ENCODE data around the gene NT5DC1. TPM values are rescaled to one million over a fixed set of nuclear protein-coding genes. Genes with fewer than 3 reads are reported as not detected.

NT5DC1 gene
- total and polyA plus RNA-seq, 10 of the 15 experiments (the other 5 are each of a cell fraction or from before 2014, with no cell fraction given), result 40.8 to 140 (median 66.8) TPM

DNA sequence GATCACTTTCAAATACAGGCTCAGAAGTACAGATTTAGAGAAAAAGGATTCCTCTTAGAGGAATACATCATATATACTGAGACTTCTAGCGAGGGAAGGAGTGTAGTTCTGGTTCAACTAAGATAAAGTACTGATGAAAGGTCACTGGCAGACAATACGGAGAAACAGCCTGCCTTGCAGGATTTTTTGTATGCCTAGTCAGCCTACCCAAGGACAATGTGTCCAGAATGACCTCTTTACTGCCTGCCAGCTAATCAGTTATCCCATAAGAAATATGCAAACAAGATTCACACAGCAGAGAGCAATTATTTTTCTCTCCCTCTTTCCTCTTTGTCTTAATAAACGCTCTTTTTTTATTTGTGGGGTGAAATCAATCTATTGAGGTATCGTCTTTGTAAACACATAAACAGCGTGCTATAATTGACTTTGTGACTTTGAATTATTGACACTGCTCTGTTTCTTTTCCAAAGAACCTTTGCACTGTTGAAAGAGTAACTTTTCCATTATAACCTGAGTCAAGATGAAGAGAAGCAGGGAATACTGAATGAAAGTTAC lies 154.7 kb downstream of the NT5DC1 start:
- peaks cover 13% of the 10 kb centered on the region for H3K4me1 ChIP-seq (ENCODE audit: control insufficient read depth, insufficient read depth, low read length)
- H3K27me3 ChIP-seq (replicated peaks in 1 of 2; ENCODE audit: control insufficient read depth in 2 of 2, insufficient read depth in 2 of 2, low read length in 1 of 2), result no peaks in the 10 kb centered on the region
- SMC1A ChIA-PET (ENCODE audit: uncharacterized antibody, unreplicated experiment), result interaction anchor here (0.8 to 2.7 kb wide), 4 partner anchors 14 to 144 kb away, joined by 3 to 16 read pairs (median 4); partner anchors contain the start of gene TSPYL1
- no peaks in the 10 kb centered on the region for H4K20me1 ChIP-seq (ENCODE audit: control insufficient read depth, insufficient read depth)
- H3K9me3 ChIP-seq (replicated peaks; ENCODE audit: control insufficient read depth, insufficient read depth, low read length), result no peaks in the 10 kb centered on the region
- H3K36me3 ChIP-seq (ENCODE audit: control insufficient read depth in 2 of 2, insufficient read depth in 2 of 2, low read length in 1 of 2), result no peaks in the 10 kb centered on the region
- ATAC-seq, result no peak
- H3K4me3 ChIP-seq, result peak overlapping the region; percentile 94; the same call in 1 of the 2 replicates
- no peak for FAIRE-seq
- CTCF ChIA-PET, result interaction anchor here (0.6 to 3.8 kb wide), 9 partner anchors 13 to 317 kb away, joined by 3 to 37 read pairs (median 4); partner anchors contain the start of gene RWDD1
- no peak for DNase-seq (ENCODE audit: low read depth, low spot score)
- in situ Hi-C loops (cut with MboI), result no loop called here
- H3K9ac ChIP-seq (ENCODE audit: control insufficient read depth, insufficient read depth, low read length), result peak overlapping the region; percentile 92; the same call in 1 of the 2 replicates
- no TSS peak for BruUV-seq (replicated peaks)
- H3K4me2 ChIP-seq (ENCODE audit: control insufficient read depth, insufficient read depth), result peak overlapping the region; percentile 95
- WGBS (ENCODE audit: insufficient coverage, insufficient replicate concordance, low lambda C conversion rate, missing lambda C conversion rate), result 98% methylated on average over 5 of the region's 5 CpGs
- H2AFZ ChIP-seq (ENCODE audit: control insufficient read depth, low read depth, low read length), result no peak overlapping the region
- H3K79me2 ChIP-seq (ENCODE audit: control insufficient read depth, insufficient read depth, low read length), result peaks cover 38% of the 10 kb centered on the region
- RAD21 ChIA-PET (ENCODE audit: unreplicated experiment), result interaction anchor here (1.1 to 2.4 kb wide), 2 partner anchors 13 to 17 kb away, joined by 4 to 11 read pairs; no protein-coding TSS in a partner anchor
- TF ChIP-seq, protein P1, sequence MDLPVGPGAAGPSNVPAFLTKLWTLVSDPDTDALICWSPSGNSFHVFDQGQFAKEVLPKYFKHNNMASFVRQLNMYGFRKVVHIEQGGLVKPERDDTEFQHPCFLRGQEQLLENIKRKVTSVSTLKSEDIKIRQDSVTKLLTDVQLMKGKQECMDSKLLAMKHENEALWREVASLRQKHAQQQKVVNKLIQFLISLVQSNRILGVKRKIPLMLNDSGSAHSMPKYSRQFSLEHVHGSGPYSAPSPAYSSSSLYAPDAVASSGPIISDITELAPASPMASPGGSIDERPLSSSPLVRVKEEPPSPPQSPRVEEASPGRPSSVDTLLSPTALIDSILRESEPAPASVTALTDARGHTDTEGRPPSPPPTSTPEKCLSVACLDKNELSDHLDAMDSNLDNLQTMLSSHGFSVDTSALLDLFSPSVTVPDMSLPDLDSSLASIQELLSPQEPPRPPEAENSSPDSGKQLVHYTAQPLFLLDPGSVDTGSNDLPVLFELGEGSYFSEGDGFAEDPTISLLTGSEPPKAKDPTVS (IDR thresholded peaks at IDR 0.05; ENCODE audit: low read depth, low read length), result no peak
- TF ChIP-seq, protein P2, sequence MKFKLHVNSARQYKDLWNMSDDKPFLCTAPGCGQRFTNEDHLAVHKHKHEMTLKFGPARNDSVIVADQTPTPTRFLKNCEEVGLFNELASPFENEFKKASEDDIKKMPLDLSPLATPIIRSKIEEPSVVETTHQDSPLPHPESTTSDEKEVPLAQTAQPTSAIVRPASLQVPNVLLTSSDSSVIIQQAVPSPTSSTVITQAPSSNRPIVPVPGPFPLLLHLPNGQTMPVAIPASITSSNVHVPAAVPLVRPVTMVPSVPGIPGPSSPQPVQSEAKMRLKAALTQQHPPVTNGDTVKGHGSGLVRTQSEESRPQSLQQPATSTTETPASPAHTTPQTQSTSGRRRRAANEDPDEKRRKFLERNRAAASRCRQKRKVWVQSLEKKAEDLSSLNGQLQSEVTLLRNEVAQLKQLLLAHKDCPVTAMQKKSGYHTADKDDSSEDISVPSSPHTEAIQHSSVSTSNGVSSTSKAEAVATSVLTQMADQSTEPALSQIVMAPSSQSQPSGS (IDR thresholded peaks at IDR 0.05; ENCODE audit: low read length), result no peak
- no peak for TF ChIP-seq TCF7 (IDR thresholded peaks at IDR 0.05; ENCODE audit: borderline replicate concordance)
- no peak for TF ChIP-seq KLF5 (IDR thresholded peaks at IDR 0.05; ENCODE audit: partially characterized antibody)
- TF ChIP-seq MEF2B (IDR thresholded peaks at IDR 0.05; ENCODE audit: partially characterized antibody, poor library complexity, severe bottlenecking), result no peak
- TF ChIP-seq BRCA1 (IDR thresholded peaks at IDR 0.05; ENCODE audit: low read depth, low read length), result no peak
- H3K27ac ChIP-seq (ENCODE audit: control insufficient read depth, insufficient read depth), result no peak overlapping the region
- intact Hi-C loops (cut with micrococcal nuclease; ENCODE audit: unreplicated experiment), result loop anchor here (10.0 kb wide), 1 partner anchor 241 kb away; no protein-coding TSS in a partner anchor
- POLR2A ChIA-PET, result interaction anchor here (1.1 to 1.9 kb wide), 3 partner anchors 17 to 26 kb away, joined by 3 to 6 read pairs (median 4); partner anchors contain the start of gene TSPYL1

Measured in GM12878 (cell line).